Panc1 (cell line): ENCODE measurements around the gene PRDM10.

ENCODE experiments used
- TF ChIP-seq, protein P1 (sequence below): fragments of 450-650 bp; IDR thresholded peaks from 2 replicates; pipeline ENCODE4 v1.5.1; 2017; ENCODE audit warnings: mild to moderate bottlenecking
- TF ChIP-seq, protein P2 (sequence below), 2 experiments: IDR thresholded peaks; 2 replicates each; pipeline ENCODE4 v1.6.1; 2011 to 2012; ENCODE audit warnings: low read depth in 2 of 2, control low read depth in 1 of 2, low read length in 1 of 2, mild to moderate bottlenecking in 1 of 2, moderate library complexity in 1 of 2; ENCODE audit not compliant: insufficient read depth in 1 of 2

DNA sequence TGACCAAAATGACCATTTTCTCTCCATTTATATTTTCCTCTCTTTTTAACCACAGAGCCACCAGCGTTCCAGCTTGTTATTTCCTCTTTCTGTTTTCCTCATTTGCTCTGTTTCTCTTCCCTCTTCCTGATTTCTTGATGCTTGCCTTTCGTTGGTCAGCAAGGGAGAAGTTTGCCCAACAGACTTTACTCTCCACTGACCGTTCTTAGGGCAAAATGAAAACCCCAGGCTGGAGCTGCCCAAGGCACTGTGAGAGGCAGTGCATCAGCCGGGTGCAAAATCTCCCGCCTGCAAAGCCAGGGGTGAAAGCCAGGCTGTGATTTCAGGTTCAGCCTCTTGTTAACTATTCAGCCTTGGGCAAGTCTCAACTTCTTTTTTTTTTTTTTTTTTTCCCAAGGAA lies 40.9 kb upstream of the PRDM10 start:
- TF ChIP-seq, protein P1, sequence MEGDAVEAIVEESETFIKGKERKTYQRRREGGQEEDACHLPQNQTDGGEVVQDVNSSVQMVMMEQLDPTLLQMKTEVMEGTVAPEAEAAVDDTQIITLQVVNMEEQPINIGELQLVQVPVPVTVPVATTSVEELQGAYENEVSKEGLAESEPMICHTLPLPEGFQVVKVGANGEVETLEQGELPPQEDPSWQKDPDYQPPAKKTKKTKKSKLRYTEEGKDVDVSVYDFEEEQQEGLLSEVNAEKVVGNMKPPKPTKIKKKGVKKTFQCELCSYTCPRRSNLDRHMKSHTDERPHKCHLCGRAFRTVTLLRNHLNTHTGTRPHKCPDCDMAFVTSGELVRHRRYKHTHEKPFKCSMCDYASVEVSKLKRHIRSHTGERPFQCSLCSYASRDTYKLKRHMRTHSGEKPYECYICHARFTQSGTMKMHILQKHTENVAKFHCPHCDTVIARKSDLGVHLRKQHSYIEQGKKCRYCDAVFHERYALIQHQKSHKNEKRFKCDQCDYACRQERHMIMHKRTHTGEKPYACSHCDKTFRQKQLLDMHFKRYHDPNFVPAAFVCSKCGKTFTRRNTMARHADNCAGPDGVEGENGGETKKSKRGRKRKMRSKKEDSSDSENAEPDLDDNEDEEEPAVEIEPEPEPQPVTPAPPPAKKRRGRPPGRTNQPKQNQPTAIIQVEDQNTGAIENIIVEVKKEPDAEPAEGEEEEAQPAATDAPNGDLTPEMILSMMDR, result no peak
- TF ChIP-seq, protein P2, sequence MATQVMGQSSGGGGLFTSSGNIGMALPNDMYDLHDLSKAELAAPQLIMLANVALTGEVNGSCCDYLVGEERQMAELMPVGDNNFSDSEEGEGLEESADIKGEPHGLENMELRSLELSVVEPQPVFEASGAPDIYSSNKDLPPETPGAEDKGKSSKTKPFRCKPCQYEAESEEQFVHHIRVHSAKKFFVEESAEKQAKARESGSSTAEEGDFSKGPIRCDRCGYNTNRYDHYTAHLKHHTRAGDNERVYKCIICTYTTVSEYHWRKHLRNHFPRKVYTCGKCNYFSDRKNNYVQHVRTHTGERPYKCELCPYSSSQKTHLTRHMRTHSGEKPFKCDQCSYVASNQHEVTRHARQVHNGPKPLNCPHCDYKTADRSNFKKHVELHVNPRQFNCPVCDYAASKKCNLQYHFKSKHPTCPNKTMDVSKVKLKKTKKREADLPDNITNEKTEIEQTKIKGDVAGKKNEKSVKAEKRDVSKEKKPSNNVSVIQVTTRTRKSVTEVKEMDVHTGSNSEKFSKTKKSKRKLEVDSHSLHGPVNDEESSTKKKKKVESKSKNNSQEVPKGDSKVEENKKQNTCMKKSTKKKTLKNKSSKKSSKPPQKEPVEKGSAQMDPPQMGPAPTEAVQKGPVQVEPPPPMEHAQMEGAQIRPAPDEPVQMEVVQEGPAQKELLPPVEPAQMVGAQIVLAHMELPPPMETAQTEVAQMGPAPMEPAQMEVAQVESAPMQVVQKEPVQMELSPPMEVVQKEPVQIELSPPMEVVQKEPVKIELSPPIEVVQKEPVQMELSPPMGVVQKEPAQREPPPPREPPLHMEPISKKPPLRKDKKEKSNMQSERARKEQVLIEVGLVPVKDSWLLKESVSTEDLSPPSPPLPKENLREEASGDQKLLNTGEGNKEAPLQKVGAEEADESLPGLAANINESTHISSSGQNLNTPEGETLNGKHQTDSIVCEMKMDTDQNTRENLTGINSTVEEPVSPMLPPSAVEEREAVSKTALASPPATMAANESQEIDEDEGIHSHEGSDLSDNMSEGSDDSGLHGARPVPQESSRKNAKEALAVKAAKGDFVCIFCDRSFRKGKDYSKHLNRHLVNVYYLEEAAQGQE (IDR thresholded peaks at IDR 0.05; ENCODE audit: insufficient read depth in 1 of 2, low read depth in 2 of 2, low read length in 1 of 2), result no peak
